HepG2 (cell line): ENCODE results near the gene DLX3. TPM values are rescaled to one million over a fixed set of nuclear protein-coding genes. Genes with fewer than 3 reads are reported as not detected.
A peak's percentile ranks its signal among the peaks of the same experiment; 100 is the strongest.

Source experiments
- ATF1 ChIP-seq: IDR thresholded peaks from 2 replicates; pipeline ENCODE4 v1.6.1; 2016; ENCODE audit warnings: mild to moderate bottlenecking, control low read depth
- BHLHE40 ChIP-seq: IDR thresholded peaks from 2 replicates; pipeline ENCODE4 v1.6.1; 2011; ENCODE audit warnings: low read length, improper control_type of control experiment
- BRD4 ChIP-seq: sonication (generic); formaldehyde crosslinking; IDR thresholded peaks from 2 replicates; pipeline ENCODE4 v1.4.0; 2020; ENCODE audit warnings: missing genetic modification reagents
- EP300 ChIP-seq, 3 experiments: sonication (generic) in 1 of 3; formaldehyde crosslinking in 1 of 3; IDR thresholded peaks; 2 replicates each; pipeline versions ENCODE4 v1.5.1 to v1.6.1; 2011 to 2020; ENCODE audit warnings: low read depth in 2 of 3, low read length in 2 of 3, borderline replicate concordance in 1 of 3, improper control_type of control experiment in 1 of 3, mild to moderate bottlenecking in 1 of 3, missing genetic modification reagents in 1 of 3, moderate library complexity in 1 of 3
- JDP2 ChIP-seq: sonication (generic); formaldehyde crosslinking; IDR thresholded peaks from 2 replicates; pipeline ENCODE4 v1.8.1; 2022; ENCODE audit warnings: missing genetic modification reagents, borderline replicate concordance
- MTA3 ChIP-seq: sonication (generic); formaldehyde crosslinking; IDR thresholded peaks from 2 replicates; pipeline ENCODE4 v1.4.0; 2020; ENCODE audit warnings: missing genetic modification reagents
- NFIB ChIP-seq: sonication (generic); formaldehyde crosslinking; IDR thresholded peaks from 2 replicates; pipeline ENCODE4 v1.9.0; 2021; ENCODE audit warnings: missing genetic modification reagents, mild to moderate bottlenecking, borderline replicate concordance
- NFKBIZ ChIP-seq: IDR thresholded peaks from 2 replicates; pipeline ENCODE4 v1.6.1; 2018; ENCODE audit warnings: missing genetic modification reagents, missing compliant biosample characterization
- POLR2A ChIP-seq, 2 experiments: IDR thresholded peaks; 2 replicates each; pipeline ENCODE4 v1.6.1; 2011; ENCODE audit warnings: low read depth in 2 of 2, low read length in 2 of 2, mild to moderate bottlenecking in 1 of 2, moderate library complexity in 1 of 2; ENCODE audit not compliant: insufficient read depth in 1 of 2
- SOX13 ChIP-seq, 3 experiments: fragments of 450-650 bp in 1 of 3; sonication (generic) in 1 of 3; formaldehyde crosslinking in 1 of 3; IDR thresholded peaks in 2 of 3; conservative IDR thresholded peaks in 1 of 3; 2 replicates each; pipeline versions ENCODE4 v1.5.0 to v1.6.1; 2016 to 2020; ENCODE audit warnings: antibody characterized with exemption in 1 of 3, mild to moderate bottlenecking in 1 of 3, missing compliant biosample characterization in 1 of 3, missing genetic modification reagents in 1 of 3, moderate library complexity in 1 of 3
- SRY ChIP-seq: sonication (generic); formaldehyde crosslinking; IDR thresholded peaks from 2 replicates; pipeline ENCODE4 v1.8.0; 2022; ENCODE audit warnings: mild to moderate bottlenecking, missing genetic modification reagents
- ZNF232 ChIP-seq: sonication (generic); formaldehyde crosslinking; IDR thresholded peaks from 2 replicates; pipeline ENCODE4 v1.4.0; 2020; ENCODE audit warnings: missing genetic modification reagents, borderline replicate concordance
- ZNF274 ChIP-seq: sonication (generic); formaldehyde crosslinking; IDR thresholded peaks from 2 replicates; pipeline ENCODE4 v1.5.1; 2020; ENCODE audit warnings: mild to moderate bottlenecking, missing genetic modification reagents
- ZNF496 ChIP-seq: sonication (generic); formaldehyde crosslinking; IDR thresholded peaks from 2 replicates; pipeline ENCODE4 v1.8.1; 2023; ENCODE audit warnings: mild to moderate bottlenecking, moderate library complexity, missing genetic modification reagents; ENCODE audit not compliant: insufficient replicate concordance
- ZNF619 ChIP-seq: sonication (generic); formaldehyde crosslinking; IDR thresholded peaks from 2 replicates; pipeline ENCODE4 v1.4.0; 2020; ENCODE audit warnings: mild to moderate bottlenecking, missing genetic modification reagents
- polyA plus RNA-seq, 8 experiments: library from polyadenylated mRNA; depleted of rRNA in 3 of 8; stranded (reverse) in 7 of 8; unstranded in 1 of 8; fragments of >200 nt; fragmentation: Illumina TruSeq in 4 of 8; extraction: Trizol in 4 of 8; gene quantifications; 2 replicates each; pipeline versions ENCODE4 v1.2.1 to v1.2.3, GENCODE V29; 2011 to 2016; ENCODE audit warnings: low read depth in 4 of 8, missing spikeins in 1 of 8, mixed read lengths in 1 of 8; ENCODE audit not compliant: insufficient read depth in 1 of 8
- total RNA-seq, 5 experiments: library from RNA; depleted of rRNA; stranded (reverse); fragments of >200 nt; fragmentation: Illumina TruSeq; extraction: Trizol; gene quantifications; 2 replicates each; pipeline ENCODE4 v1.2.3, GENCODE V29; 2016; ENCODE audit warnings: low read depth in 1 of 5
- TF ChIP-seq, protein P1 (sequence below): IDR thresholded peaks from 2 replicates; pipeline ENCODE4 v1.6.1; 2016; ENCODE audit warnings: mild to moderate bottlenecking
- TF ChIP-seq, protein P2 (sequence below): sonication (generic); formaldehyde crosslinking; IDR thresholded peaks from 2 replicates; pipeline ENCODE4 v1.8.1; 2023; ENCODE audit warnings: missing genetic modification reagents, mild to moderate bottlenecking, borderline replicate concordance
- TF ChIP-seq, protein P3 (sequence below): IDR thresholded peaks from 2 replicates; pipeline ENCODE4 v1.6.1; 2016; ENCODE audit warnings: mild to moderate bottlenecking, missing biosample characterization, missing genetic modification reagents
- TF ChIP-seq, protein P4 (sequence below): IDR thresholded peaks from 2 replicates; pipeline ENCODE4 v1.6.1; 2012; ENCODE audit warnings: low read depth, low read length, improper control_type of control experiment
- TF ChIP-seq, protein P5 (sequence below): sonication (generic); formaldehyde crosslinking; conservative IDR thresholded peaks from 2 replicates; pipeline ENCODE4 v1.4.0; 2020; ENCODE audit warnings: missing genetic modification reagents
- TF ChIP-seq, protein P6 (sequence below): sonication (generic); formaldehyde crosslinking; IDR thresholded peaks from 2 replicates; pipeline ENCODE4 v1.8.1; 2023; ENCODE audit warnings: missing genetic modification reagents, inconsistent platforms, borderline replicate concordance

Gene DLX3
- total and polyA plus RNA-seq, 2 of the 13 experiments (the other 11 are each of a cell fraction or from before 2014, with no cell fraction given), result 0.03 TPM; not detected in 1

DNA sequence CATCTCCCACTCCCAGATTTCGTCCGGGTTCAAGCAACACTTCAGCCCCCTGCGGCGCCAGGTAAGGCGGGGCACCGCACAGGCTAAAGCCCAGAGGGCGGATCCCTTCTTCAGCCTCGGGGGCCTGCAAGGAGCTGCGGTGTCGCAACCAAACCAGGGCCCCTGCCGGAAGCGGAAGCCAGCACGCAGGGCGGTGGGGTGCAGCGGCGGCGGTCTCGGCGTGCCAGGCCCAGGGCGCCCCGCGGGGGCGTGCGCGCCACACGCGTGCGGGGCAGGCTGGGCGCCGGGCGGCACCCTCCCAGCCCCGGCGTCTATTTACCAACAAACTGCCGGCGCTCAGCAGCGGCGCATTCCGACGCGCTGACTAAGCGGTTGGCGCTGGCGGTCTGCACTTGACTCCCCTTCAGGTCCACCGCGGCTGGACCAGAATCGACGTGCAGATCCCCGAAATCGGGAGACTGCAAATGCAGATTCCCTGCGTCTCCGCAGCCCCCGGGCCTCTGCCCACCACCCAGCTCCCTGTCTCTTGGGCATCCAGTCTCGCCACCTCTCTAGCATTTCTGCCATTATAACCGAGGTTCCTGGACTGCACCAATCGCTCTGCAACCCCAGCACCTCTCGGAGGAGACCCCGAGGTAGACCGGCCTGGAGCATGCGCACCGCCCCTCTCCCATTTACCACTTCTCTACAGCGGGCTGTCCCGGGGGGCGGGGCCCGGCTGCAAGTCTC is 26.5 kb downstream of the DLX3 start (continued):
- TF ChIP-seq, protein P1, sequence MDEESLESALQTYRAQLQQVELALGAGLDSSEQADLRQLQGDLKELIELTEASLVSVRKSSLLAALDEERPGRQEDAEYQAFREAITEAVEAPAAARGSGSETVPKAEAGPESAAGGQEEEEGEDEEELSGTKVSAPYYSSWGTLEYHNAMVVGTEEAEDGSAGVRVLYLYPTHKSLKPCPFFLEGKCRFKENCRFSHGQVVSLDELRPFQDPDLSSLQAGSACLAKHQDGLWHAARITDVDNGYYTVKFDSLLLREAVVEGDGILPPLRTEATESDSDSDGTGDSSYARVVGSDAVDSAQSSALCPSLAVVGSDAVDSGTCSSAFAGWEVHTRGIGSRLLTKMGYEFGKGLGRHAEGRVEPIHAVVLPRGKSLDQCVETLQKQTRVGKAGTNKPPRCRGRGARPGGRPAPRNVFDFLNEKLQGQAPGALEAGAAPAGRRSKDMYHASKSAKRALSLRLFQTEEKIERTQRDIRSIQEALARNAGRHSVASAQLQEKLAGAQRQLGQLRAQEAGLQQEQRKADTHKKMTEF (CRISPR knock-in tag), result 0 out of 2 replicates have a peak, but pooled peaks have one; percentile 7
- no peak for TF ChIP-seq ATF1 (CRISPR knock-in tag)
- peak; percentile 69; the same call in 1 of the 2 replicates for TF ChIP-seq ZNF274
- TF ChIP-seq, protein P2, sequence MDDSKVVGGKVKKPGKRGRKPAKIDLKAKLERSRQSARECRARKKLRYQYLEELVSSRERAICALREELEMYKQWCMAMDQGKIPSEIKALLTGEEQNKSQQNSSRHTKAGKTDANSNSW (CRISPR knock-in tag), result no peak; the same call in 1 of the 2 replicates
- TF ChIP-seq, protein P3, sequence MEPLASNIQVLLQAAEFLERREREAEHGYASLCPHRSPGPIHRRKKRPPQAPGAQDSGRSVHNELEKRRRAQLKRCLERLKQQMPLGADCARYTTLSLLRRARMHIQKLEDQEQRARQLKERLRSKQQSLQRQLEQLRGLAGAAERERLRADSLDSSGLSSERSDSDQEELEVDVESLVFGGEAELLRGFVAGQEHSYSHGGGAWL (CRISPR knock-in tag), result no peak
- TF ChIP-seq BHLHE40, result peak; percentile 84
- no peak for TF ChIP-seq NFIB (CRISPR knock-in tag)
- TF ChIP-seq ZNF496 (CRISPR knock-in tag), result no peak
- TF ChIP-seq SRY, result no peak; the same call in 1 of the 2 replicates
- no peak for TF ChIP-seq SOX13 (IDR thresholded peaks at IDR 0.05)
- 0 out of 4 replicates have a peak, but pooled peaks of 1 of the 2 experiments have one; percentile 24 for TF ChIP-seq SOX13 (CRISPR knock-in tag; conservative IDR thresholded peaks at IDR 0.05 in 1 of 2, IDR thresholded peaks at IDR 0.05 in 1 of 2)
- no peak for TF ChIP-seq ZNF619 (CRISPR knock-in tag)
- no peak for TF ChIP-seq MTA3 (CRISPR knock-in tag)
- no peak for TF ChIP-seq BRD4 (CRISPR knock-in tag)
- TF ChIP-seq ZNF232 (CRISPR knock-in tag), result peak; percentile 30; the same call in 1 of the 2 replicates
- TF ChIP-seq, protein P4, sequence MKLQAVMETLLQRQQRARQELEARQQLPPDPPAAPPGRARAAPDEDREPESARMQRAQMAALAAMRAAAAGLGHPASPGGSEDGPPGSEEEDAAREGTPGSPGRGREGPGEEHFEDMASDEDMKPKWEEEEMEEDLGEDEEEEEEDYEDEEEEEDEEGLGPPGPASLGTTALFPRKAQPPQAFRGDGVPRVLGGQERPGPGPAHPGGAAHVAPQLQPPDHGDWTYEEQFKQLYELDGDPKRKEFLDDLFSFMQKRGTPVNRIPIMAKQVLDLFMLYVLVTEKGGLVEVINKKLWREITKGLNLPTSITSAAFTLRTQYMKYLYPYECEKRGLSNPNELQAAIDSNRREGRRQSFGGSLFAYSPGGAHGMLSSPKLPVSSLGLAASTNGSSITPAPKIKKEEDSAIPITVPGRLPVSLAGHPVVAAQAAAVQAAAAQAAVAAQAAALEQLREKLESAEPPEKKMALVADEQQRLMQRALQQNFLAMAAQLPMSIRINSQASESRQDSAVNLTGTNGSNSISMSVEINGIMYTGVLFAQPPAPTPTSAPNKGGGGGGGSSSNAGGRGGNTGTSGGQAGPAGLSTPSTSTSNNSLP, result no peak
- TF ChIP-seq EP300 (IDR thresholded peaks at IDR 0.05; ENCODE audit: low read depth in 2 of 2, low read length in 2 of 2), result peak in 1 of 2 experiments; percentile 24; a peak in 1 of 4 replicates
- TF ChIP-seq EP300 (CRISPR knock-in tag; IDR thresholded peaks at IDR 0.05; ENCODE audit: borderline replicate concordance), result no peak
- no peak for TF ChIP-seq NFKBIZ (CRISPR knock-in tag)
- TF ChIP-seq, protein P5, sequence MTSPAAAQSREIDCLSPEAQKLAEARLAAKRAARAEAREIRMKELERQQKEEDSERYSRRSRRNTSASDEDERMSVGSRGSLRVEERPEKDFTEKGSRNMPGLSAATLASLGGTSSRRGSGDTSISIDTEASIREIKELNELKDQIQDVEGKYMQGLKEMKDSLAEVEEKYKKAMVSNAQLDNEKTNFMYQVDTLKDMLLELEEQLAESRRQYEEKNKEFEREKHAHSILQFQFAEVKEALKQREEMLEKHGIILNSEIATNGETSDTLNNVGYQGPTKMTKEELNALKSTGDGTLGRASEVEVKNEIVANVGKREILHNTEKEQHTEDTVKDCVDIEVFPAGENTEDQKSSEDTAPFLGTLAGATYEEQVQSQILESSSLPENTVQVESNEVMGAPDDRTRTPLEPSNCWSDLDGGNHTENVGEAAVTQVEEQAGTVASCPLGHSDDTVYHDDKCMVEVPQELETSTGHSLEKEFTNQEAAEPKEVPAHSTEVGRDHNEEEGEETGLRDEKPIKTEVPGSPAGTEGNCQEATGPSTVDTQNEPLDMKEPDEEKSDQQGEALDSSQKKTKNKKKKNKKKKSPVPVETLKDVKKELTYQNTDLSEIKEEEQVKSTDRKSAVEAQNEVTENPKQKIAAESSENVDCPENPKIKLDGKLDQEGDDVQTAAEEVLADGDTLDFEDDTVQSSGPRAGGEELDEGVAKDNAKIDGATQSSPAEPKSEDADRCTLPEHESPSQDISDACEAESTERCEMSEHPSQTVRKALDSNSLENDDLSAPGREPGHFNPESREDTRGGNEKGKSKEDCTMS (CRISPR knock-in tag), result no peak
- TF ChIP-seq, protein P6, sequence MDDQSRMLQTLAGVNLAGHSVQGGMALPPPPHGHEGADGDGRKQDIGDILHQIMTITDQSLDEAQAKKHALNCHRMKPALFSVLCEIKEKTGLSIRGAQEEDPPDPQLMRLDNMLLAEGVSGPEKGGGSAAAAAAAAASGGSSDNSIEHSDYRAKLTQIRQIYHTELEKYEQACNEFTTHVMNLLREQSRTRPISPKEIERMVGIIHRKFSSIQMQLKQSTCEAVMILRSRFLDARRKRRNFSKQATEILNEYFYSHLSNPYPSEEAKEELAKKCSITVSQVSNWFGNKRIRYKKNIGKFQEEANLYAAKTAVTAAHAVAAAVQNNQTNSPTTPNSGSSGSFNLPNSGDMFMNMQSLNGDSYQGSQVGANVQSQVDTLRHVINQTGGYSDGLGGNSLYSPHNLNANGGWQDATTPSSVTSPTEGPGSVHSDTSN (CRISPR knock-in tag), result no peak
- TF ChIP-seq POLR2A (IDR thresholded peaks at IDR 0.05; ENCODE audit: insufficient read depth in 1 of 2, low read depth in 2 of 2, low read length in 2 of 2), result peak in 1 of 2 experiments; percentile 35; a peak in 1 of 4 replicates
- no peak; the same call in 1 of the 2 replicates for TF ChIP-seq JDP2 (CRISPR knock-in tag)
